ENCODE measurements around the gene TGFB1I1.

TGFB1I1 gene

GRCh38 chr16:31464348-31464769 is 7.6 kb upstream of the TGFB1I1 start:
- TF ChIP-seq CTCF (IDR thresholded peaks at IDR 0.05) = no peak

- no peak for TF ChIP-seq CTCF (IDR thresholded peaks at IDR 0.05)
Measured at GRCh38 chr16:31464781-31465260, 7.1 kb upstream of the TGFB1I1 start.

- TF ChIP-seq CTCF (IDR thresholded peaks at IDR 0.05) = no peak
Measured at GRCh38 chr16:31465788-31466370, 6.1 kb upstream of the TGFB1I1 start.

- no peak for TF ChIP-seq CTCF (IDR thresholded peaks at IDR 0.05)
Measured at GRCh38 chr16:31466381-31466841, 5.5 kb upstream of the TGFB1I1 start.

- TF ChIP-seq CTCF (IDR thresholded peaks at IDR 0.05) = no peak
Measured at GRCh38 chr16:31467151-31467773, 4.7 kb upstream of the TGFB1I1 start.

- TF ChIP-seq CTCF (IDR thresholded peaks at IDR 0.05) = no peak
Measured at GRCh38 chr16:31467858-31468257, 4.1 kb upstream of the TGFB1I1 start.

GRCh38 chr16:31470615-31471014 is 1.3 kb upstream of the TGFB1I1 start:
- TF ChIP-seq CTCF (IDR thresholded peaks at IDR 0.05) = no peak

Measured in LNCAP (cell line).